Cardiac septum (tissue), 1 donor: ENCODE results near the gene SAMD1. TPM values are rescaled to one million over a fixed set of nuclear protein-coding genes. Genes with fewer than 3 reads are reported as not detected.

Source experiments
- DNase-seq: peaks from one replicate; pipeline ENCODE4 v3.0.0-alpha.2; 2020; ENCODE audit warnings: low spot score
- intact Hi-C: fragments of 100-400 bp; cut with DNase I; formaldehyde crosslinking; loops from one replicate; pipeline ENCODE4 v1.14.0; 2022
- total RNA-seq: library from RNA; stranded (reverse); fragmentation: NEBNext Ultra II Directional; extraction: Animal tissue kit (Norgen Biotek cat#: 25700); gene quantifications from one replicate; pipeline ENCODE4 v1.2.1, GENCODE V29; 2021
- donor health status: DM: no; HTN: no; CAD: no.

The SAMD1 gene
- total RNA-seq, 1 donor from 2014 or later: 41.8 TPM

DNA sequence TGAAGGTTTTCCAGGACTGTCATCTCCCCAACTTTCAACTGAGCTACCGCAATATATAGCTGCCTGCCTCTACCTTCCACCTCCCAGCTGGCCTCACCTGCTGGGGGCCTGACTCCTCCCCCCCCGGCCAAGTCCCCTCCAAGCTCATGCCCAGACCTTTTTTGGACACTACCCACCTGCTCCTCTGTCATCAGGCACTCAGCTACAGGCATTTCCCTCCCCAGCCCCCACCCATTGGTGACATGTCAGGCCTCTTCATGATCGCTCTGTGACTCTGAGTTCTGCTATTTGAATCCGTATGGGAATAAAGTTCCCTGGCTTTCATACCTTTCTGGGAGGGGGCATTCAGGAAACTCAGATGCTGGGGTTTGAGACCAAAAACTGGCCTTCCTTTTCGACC, 25.2 kb upstream of the SAMD1 start:
- DNase-seq: no peak
- intact Hi-C loops: loop anchor here (5.0 kb wide), 1 partner anchor 33 kb away; no protein-coding TSS in a partner anchor

DNA sequence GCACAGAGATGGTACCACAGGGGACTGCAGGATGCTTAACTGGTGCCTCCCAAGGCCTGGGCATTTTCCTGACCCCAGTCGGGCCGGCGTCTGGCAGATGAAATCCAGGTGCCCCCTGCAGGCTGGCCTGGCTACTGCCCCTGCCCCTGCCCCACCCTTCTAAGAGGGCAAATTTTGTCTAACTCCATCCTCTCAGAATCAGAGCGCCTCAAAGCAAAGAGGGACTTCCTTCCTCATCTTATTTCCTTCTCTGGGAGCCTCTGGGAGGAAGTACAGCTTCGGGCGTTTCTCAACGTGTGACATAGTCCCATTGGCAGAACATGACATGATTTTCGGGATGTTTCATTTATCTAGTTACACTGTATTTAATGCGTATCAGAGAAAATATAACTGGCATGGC, 24.3 kb upstream of the SAMD1 start:
- peak; percentile 86 for DNase-seq
- intact Hi-C loops: loop anchor here (5.0 kb wide), 1 partner anchor 33 kb away; no protein-coding TSS in a partner anchor

DNA sequence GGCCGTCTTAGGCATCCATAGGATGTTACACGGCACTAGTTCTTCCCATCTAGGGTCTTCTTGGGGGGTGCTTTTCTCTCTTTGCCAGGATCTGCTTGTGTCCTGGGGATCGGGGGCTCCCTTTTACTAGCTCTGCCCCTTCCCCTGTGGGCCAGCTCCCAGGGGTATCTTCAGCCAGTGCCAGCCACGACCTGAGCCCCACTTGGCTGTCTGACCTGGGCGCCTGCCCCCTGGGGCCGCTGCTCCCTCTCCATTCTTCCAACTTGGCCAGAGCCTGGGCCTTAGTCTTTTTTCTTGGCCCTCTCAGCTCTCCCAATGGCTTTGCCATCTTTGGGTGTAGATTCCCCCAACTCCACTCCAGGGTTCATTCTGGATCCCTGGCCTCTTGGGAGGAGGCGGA, 23.9 kb upstream of the SAMD1 start:
- intact Hi-C loops: no loop called here
- DNase-seq: no peak

DNA sequence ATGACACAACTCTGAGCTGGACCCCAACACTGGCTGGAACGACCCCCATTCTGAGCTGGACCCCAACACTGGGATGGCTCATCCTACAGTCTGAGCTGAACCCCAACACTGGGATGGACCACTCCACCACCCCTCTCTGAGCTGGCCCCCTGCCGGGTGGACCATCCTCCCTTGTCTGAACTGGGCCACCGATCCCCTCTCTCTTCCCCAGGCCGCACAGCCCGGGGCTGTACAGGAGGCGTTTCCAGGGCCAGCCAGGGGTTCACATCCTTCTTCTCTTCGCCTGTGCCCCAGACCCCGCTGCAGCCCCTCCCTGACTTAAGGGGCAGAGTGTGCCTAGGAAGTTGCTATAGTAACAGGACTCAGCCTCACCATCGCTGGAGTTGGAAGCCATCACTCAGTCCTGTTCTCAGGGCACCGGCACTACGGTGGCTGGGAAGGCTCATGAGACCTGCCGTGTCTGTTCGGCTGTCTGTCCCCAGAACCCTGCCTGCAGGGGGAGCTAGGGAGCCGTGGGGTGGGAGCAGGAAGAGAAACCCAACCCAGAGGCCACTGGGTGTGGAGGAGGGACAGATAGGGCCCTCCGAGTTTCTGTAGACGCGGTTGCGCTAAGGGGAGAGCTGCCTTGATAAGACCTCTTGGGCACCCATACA, 23.3 kb upstream of the SAMD1 start:
- intact Hi-C loops: loop anchor here (2.0 kb wide), 1 partner anchor 21 kb away; no protein-coding TSS in a partner anchor
- DNase-seq: peak; percentile 83

DNA sequence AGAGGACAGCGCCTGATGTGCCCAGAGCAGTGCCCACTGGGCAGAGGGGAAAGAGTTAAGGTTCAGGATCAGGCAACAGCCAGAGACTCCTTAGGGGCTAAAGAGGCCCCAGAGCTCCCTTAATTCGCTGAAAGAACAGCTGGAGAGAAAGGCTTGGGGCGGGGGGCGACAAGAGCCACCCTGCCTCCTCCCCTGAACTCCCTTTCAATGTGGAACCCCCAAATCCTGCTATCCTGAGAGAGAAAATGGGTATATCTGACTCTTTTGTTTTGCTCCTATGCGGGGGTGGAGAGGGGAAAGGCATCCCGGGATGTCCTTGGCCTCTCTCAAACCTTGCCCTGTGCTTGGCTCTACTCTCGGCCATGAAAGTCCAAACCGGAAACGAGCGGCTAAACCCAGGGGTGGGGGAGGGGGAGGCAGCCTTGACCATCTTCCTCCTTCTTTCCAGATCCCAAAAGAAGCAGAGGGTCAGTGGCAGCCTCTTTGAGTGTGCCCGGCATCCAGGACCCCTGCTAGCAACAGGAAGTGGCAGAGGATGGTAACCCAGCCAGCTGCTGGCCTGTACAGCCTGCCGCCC, 22.3 kb upstream of the SAMD1 start:
- no peak for DNase-seq
- intact Hi-C loops: loop anchor here (2.0 kb wide), 1 partner anchor 20 kb away; no protein-coding TSS in a partner anchor

DNA sequence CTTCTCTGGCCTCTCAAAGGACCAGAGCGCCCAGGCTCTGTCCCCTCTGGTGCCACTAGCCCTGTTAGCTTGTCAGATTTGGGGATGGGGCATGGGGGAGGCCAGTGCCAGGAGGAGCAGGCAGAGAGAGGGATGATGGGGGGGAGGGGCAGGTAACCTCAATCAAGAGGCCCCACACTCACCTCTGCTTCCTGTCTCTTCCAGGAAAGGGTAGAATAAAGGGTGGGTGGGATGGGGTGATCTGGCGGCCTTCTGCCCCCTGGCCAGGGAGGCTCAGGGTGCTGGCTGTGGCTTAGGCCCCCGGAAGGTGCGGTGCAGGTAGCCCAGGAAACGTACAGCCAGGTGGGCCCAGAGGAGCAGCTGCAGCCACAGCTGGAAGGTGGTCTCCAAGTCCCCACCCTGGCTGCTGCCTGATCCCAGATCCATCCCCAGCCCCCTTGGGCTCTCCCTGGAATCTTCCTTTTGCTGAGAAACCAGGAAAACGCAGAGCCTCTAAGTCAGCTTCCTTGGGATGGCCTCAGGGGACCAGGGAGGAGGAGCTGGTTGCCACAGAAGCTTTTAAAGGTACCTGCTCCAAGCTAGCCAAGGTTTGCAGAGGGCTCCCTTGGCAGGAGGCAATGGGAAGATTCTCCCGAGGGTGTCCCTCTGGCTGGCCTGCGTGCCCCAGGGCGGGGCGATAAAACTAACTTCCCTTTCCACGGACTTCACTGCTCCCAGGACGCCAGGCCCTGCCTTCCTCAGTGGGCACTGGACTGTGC, 21.7 kb upstream of the SAMD1 start:
- DNase-seq: no peak
- intact Hi-C loops: loop anchor here (2.0 kb wide), 1 partner anchor 19 kb away; no protein-coding TSS in a partner anchor

DNA sequence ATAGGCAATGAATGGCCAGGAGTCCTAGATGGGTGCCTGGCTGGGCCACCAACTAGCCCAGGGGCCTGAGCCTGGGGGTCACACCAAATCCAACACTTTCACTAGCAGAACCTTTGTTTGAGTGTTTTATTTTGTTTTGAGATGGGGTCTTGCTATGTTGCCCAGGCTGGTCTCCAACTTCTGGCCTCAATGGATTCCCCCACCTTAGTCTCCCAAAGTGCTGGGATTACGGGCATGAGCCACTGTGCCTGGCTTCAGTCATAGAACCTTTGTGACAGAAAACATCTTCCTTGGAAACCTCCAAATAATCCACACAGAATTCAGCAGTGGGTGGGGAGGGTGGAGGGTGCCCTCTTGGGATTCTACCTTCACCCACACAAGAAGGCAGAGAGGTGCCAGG, 20.9 kb upstream of the SAMD1 start:
- intact Hi-C loops: no loop called here
- no peak for DNase-seq

DNA sequence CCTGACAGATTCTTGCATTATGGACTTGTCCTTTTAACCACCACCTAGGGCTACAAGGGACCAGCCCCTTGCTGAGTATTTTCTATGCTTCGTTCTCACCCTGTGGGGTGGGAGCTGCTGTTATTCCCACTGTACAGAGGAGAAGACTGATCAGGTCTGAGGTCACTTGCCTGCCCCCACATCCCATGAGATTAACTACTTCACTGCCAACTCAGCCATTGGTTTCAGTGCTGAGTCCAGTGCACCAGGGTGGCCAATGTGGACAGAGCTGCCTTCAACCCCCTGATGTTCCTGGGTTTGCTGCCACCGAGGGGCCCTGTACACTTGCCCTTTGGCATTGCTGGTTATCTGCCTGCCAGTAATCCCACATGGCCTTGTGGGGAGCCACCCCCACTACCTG, 20.1 kb upstream of the SAMD1 start:
- intact Hi-C loops: no loop called here
- DNase-seq: no peak

DNA sequence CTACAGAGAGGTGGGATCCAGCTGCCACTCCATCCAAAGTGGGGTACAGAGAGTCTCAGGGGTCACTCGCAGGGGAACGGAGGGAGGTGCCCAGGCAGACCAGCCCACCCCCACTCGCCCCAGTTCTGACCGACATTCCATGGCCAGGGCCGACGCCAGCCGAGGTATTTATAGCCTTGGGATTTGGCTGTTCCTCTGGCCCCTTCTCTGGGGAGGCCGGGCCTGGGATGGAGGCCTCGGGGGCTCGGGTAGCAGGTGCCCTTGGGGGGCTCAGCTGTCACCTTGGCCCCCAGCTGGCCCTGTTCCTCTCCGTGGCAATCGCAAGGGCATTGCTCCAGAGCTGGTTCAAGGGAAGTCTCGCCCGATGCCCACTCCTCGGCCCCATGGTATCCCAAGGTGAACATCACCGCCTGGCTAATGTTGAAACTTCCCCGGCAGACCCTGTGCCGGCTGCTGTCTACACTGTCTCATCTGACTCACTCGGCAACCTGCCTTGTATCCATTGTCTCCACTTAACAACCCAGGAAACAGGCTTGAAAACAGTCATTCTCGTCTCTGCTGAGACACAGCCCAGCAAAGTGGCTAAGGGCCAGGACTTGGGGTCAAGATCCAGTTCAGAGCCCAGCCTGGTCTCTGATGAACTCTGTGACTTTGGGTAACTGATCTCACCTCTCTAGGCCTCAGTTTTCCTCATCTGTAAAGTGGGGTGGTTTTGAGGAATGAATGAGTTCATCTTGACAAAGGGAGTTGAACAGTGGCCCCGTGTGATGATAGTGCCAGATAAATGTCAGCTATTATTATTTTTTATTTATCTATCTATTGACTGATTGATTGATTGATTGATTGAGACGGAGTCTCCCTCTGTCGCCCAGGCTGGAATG, 17.3 kb upstream of the SAMD1 start:
- peak; percentile 87 for DNase-seq
- intact Hi-C loops: no loop called here

DNA sequence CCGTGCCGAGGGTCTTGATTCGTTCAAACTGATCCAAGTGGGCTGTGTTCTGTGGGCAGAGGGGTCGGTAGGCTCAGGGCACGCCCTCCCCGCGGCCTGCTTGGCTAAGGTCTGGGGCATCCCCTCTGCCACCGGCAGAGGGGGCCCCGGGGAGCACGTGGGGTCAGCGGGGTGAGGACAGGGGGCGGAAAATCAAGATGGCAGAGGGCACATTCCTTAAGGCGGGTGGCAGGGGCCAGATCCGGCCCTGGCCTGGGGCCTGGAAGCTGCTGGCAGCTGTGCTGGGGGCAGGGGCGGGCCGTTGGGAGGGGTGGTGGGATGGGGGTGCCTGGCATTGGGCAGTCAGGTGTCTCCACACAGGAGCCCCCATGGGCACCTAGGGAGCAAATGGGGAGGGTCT, 16.3 kb upstream of the SAMD1 start:
- intact Hi-C loops: no loop called here

DNA sequence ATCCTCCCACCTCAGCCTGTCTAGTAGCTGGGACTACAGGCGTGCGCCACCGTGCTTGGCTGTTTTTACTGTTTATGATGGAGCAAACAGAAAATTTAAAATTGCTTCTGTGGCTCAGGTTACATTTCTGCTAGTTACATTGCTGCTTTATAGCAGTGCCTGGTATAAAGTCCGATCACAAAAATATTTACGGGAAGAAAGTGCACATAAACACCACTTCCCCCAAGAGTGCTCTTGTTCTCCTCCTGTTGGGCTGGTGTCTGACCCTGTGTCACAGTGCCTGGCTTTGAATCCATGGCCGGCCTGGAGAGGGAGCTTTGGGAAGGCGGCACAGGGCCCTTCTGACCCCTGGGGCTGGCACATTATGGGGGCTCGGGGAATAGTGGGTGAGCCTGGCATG, 15.1 kb upstream of the SAMD1 start:
- intact Hi-C loops: no loop called here
- DNase-seq: no peak

More for the DNA sequence above, 16.3 kb upstream of the SAMD1 start:
- no peak for DNase-seq

DNA sequence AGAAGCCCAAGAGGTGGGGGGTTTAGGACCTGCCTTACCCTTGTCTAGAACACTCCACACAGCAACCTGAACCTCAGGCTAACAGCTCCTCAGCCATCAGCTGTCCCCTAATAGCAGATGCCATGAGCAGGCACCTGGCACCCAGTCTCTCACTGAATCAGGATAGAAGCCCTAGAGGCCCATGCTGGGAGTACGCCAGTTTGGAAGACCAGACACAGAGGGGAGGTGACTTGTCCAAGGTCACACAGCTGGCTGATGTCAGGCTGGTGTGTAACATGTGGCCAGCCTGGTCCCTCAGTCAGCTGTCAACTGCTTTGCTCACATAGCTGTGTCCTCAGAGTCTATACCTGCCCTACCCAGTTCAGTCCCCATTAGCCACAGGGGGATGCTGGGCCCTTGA, 12.8 kb upstream of the SAMD1 start:
- no peak for DNase-seq
- intact Hi-C loops: no loop called here

DNA sequence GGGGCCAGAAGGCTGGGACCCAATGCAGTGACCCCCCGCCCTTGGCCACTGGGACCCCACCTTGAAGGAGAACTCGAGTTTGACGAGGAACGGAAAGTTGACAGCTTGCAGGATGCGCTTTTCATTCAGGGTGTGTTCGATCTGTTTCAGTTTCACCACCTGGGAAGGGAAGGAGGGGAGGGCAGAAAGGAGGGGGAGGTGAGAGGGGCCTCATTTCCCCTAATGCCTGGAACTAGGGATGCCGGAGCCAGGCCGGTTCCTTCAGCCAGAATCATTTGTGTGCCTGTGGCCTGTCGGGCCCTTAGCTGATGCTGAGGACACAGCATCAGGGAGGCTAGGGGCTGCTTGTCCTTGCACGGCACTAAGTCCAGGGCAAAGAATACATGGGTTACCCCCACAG, 12.2 kb upstream of the SAMD1 start:
- DNase-seq: no peak
- intact Hi-C loops: no loop called here

DNA sequence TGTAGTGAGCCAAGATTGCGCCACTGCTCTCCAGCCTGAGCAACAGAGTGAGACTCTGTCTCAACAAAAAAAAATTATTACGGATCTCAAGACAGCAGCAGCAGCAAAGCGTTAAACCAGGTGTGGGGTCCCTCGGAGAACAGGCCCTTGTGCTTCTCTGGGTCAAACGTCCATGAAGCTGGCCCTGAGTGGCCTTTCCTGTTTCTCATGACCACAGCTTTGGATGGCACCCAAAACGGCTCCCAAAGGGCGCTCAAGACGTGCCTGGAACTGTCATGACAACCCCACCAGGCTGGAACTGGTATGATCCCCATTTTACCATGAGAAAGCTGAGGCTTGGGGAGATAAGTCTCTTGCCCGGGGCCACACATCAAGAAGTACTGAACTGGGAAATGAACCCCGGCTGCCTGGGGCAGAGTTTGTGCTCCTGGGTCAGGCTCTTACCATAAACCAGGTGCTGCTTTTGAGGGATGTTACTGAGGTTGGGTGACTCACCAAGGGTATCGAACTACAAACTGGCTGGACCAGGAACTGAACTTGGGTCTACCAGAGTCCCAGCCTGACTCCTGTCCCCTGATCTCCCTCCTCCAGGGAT, 11.6 kb upstream of the SAMD1 start:
- DNase-seq: no peak

DNA sequence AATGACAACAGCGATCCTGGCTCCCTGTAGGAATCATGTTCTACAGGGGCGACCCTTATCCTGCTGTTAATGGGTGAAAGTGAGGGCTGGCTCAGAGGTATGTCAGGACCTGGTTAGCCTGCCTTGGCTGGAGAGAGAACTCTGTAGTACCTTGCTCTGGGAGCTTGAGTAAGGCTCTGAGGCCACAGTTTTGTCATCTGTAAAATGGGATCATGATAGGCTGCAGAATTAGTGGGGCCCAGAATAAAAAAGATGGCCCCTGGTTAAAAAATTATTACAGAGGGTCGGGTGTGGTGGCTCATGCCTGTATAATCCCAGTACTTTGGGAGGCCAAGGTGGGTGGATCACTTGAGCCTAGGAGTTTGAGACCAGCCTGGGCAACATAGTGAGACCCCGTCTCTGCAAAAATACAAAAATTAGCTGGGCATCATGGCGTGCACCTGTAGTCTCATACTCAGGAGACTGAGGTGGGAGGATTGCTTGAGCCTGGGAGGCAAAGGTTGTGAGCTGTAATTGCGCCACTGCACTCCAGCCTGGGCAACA, 10.5 kb upstream of the SAMD1 start:
- intact Hi-C loops: no loop called here
- no peak for DNase-seq

More for the DNA sequence above, 11.6 kb upstream of the SAMD1 start:
- intact Hi-C loops: no loop called here

DNA sequence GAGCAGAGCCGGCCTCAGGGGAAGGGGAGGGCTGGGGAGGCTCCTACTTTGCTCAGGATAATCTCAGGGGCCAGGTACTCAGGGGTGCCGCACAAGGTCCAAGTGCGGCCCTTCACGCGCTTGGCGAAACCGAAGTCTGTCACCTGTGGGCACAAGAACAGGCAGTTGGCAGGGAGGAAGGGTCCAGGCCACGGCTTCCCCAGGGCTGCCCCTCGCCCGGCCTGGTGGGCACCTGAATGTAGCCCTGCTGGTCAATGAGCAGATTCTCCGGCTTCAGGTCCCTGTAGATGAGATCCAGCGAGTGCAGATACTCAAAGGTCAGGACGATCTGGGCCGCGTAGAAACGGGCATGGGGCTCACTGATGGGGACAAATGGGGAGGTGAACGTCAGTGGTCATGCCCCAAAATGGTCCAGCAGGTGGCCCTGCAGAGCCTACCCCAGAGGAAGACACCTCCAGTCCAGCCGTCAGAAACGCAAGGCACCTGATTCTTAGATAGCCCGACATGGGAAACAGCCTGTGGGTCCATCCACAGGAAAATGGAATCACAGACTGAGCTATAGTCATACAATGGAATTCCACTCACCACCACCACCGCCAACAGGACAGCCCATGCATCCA, 7.1 kb upstream of the SAMD1 start:
- DNase-seq: no peak
- intact Hi-C loops: no loop called here

DNA sequence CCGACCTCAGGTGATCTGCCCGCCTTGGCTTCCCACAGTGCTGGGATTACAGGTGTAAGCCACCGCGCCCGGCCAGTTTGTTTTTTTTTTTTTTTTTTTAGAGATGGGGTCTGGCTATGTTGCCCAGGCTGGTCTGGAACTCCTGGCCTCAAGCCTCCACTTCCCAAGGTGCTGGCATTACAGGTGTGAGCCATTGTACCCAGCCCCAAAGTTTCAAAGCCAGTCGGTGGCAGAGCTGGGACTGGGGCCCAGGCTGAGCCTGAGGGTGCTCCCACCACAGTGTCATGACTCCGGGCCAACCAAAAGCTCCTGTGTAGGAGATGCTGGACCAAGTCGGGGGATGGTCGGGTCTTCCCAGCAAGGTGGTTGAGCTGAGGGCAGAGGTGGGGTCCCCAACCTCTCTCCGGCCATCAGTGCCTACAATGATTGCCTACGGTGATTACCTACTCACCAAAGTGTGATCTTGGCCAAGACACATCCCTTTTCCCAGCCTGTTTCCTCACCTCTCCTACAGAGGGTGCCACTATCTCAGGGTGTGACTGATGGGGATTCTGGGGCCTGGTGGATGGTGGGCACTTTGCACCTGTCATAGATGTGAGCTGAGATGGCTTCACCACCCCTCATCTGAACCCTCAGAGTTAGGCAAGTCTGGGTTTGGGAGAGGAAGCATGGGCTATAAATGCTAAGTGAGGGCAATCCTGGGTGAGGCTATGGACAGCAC, 5.9 kb upstream of the SAMD1 start:
- intact Hi-C loops: no loop called here

DNA sequence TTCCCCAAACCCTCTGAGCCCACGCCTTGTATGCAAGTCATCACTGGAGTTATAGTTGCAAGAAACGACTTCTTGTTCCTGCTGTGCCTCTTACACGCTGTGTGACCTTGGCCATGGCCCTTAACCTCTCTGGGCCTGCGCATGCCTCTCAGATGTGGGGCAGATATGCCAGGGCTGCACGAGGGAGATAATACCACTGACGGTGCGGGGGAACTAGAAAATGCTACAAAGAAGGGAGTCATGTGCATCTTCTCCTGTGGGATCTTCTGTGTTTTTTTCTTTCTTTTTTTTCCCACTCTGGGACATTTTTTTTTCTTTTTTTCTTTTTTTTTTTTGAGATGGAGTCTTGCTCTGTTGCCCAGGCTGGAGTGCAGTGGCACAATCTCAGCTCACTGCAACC, 4.3 kb upstream of the SAMD1 start:
- no peak for DNase-seq
- intact Hi-C loops: loop anchor here (5.0 kb wide), 1 partner anchor 42 kb away; the partner anchor contains the start of gene ASF1B

More for the DNA sequence above, 5.9 kb upstream of the SAMD1 start:
- no peak for DNase-seq
